ENCODE data around the gene FFAR1. TPM values are rescaled to one million over a fixed set of nuclear protein-coding genes. Genes with fewer than 3 reads are reported as not detected.

Gene FFAR1
- total and polyA plus RNA-seq, 2 donors (not counting 3 experiments of a cell fraction or from before 2014, with no cell fraction given), result not detected

DNA sequence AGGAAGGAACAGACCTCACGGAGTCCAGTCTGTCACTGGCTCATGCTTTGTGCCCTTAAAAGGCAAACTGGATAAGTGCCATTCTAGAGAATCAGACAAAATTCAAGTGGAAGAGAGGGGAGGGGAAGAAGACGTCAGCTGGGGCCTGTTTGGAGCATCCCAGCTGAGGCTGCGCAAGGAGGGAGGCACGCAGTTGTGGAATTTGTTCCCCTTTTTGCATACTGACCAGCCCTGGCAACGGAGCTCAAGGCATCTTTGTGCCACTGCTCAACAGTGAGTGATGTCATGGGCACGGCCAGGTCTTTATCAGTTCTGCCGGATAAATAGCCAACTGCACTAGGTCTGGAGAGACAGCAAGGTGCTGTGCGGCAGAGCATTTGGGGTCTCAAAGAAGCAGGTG, 23.0 kb downstream of the FFAR1 start, which contains the start of gene GPR42:
TSS of gene GPR42 (plus strand) at position 347 of the 400 bp plus-strand sequence. CDS start 292 bp downstream, outside the sequence.
- Histone ChIP-seq H3K9me3 (replicated peaks; ENCODE audit: control insufficient read depth, insufficient read depth, low read length) (no peaks in the 10 kb centered on the region), H3K4me1 (ENCODE audit: control insufficient read depth, extremely low read depth, insufficient read depth, low read length) (no peaks in the 10 kb centered on the region), H4K20me1 (replicated peaks; ENCODE audit: control insufficient read depth, extremely low read depth, insufficient read depth, low read length) (no peaks in the 10 kb centered on the region), H2AFZ (ENCODE audit: low read depth, low read length) (no peak within 1 kb of the TSS), H3K27ac (ENCODE audit: insufficient read depth, low read depth, low read length) (no peak within 1 kb of the TSS), H3K4me3 (replicated peaks in 1 of 3; ENCODE audit: insufficient read depth in 1 of 3, low read depth in 1 of 3, low read length in 3 of 3) (no peak within 1 kb of the TSS), H3K27me3 (ENCODE audit: control insufficient read depth in 2 of 2, insufficient read depth in 2 of 2, low read length in 2 of 2) (peaks cover 2 to 3% of the 10 kb centered on the region in 2 experiments), H3K9me1 (replicated peaks; ENCODE audit: control insufficient read depth, extremely low read depth, insufficient read depth, low read length) (no peaks in the 10 kb centered on the region), H3K36me3 (ENCODE audit: control insufficient read depth in 2 of 2, extremely low read depth in 1 of 2, insufficient read depth in 2 of 2, low read length in 2 of 2) (no peaks in the 10 kb centered on the region), H3K9ac (replicated peaks; ENCODE audit: extremely low read depth, insufficient read depth, low read length) (no peak within 1 kb of the TSS), H3K4me2 (ENCODE audit: insufficient read depth, low read length) (no peak within 1 kb of the TSS), H3K79me2 (ENCODE audit: control insufficient read depth, insufficient read depth, low read length) (no peaks in the 10 kb centered on the region)
- FAIRE-seq (no peak), DNase-seq (ENCODE audit: low read depth, low spot score) (no peak)
- CTCF ChIA-PET, result no interaction called here
- no TSS peak for BruUV-seq (replicated peaks)
- POLR2A ChIA-PET, result no interaction called here
- dilution Hi-C loops (cut with MboI; ENCODE audit: extremely low pct_ligation_motif_present, low sequenced_read_pairs) (no loop called here), intact Hi-C loops (cut with micrococcal nuclease) (no loop called here)
- TF ChIP-seq, protein P1, sequence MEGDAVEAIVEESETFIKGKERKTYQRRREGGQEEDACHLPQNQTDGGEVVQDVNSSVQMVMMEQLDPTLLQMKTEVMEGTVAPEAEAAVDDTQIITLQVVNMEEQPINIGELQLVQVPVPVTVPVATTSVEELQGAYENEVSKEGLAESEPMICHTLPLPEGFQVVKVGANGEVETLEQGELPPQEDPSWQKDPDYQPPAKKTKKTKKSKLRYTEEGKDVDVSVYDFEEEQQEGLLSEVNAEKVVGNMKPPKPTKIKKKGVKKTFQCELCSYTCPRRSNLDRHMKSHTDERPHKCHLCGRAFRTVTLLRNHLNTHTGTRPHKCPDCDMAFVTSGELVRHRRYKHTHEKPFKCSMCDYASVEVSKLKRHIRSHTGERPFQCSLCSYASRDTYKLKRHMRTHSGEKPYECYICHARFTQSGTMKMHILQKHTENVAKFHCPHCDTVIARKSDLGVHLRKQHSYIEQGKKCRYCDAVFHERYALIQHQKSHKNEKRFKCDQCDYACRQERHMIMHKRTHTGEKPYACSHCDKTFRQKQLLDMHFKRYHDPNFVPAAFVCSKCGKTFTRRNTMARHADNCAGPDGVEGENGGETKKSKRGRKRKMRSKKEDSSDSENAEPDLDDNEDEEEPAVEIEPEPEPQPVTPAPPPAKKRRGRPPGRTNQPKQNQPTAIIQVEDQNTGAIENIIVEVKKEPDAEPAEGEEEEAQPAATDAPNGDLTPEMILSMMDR (IDR thresholded peaks at IDR 0.05; ENCODE audit: extremely low read depth in 1 of 2, insufficient read depth in 1 of 2, low read depth in 1 of 2, low read length in 2 of 2), result no peak
- TF ChIP-seq MYC (IDR thresholded peaks at IDR 0.05; ENCODE audit: low read depth, low read length) (no peak), MAX (IDR thresholded peaks at IDR 0.05; ENCODE audit: insufficient read depth, insufficient read length) (no peak), POLR2A (IDR thresholded peaks at IDR 0.05; ENCODE audit: low read depth, low read length) (no peak)

- dilution Hi-C loops (cut with MboI; ENCODE audit: extremely low pct_ligation_motif_present, low sequenced_read_pairs) (no loop called here), intact Hi-C loops (cut with micrococcal nuclease) (no loop called here)
- Histone ChIP-seq H4K20me1 (replicated peaks; ENCODE audit: control insufficient read depth, extremely low read depth, insufficient read depth, low read length) (no peaks in the 10 kb centered on the region), H3K36me3 (ENCODE audit: control insufficient read depth in 2 of 2, extremely low read depth in 1 of 2, insufficient read depth in 2 of 2, low read length in 2 of 2) (no peaks in the 10 kb centered on the region), H3K9me1 (replicated peaks; ENCODE audit: control insufficient read depth, extremely low read depth, insufficient read depth, low read length) (no peaks in the 10 kb centered on the region), H3K27me3 (ENCODE audit: control insufficient read depth in 2 of 2, insufficient read depth in 2 of 2, low read length in 2 of 2) (peaks cover 0 to 3% of the 10 kb centered on the region in 2 experiments), H3K9ac (replicated peaks; ENCODE audit: extremely low read depth, insufficient read depth, low read length) (no peak overlapping the region), H3K4me3 (replicated peaks in 1 of 3; ENCODE audit: insufficient read depth in 1 of 3, low read depth in 1 of 3, low read length in 3 of 3) (no peak overlapping the region), H3K9me3 (replicated peaks; ENCODE audit: control insufficient read depth, insufficient read depth, low read length) (no peaks in the 10 kb centered on the region), H3K79me2 (ENCODE audit: control insufficient read depth, insufficient read depth, low read length) (no peaks in the 10 kb centered on the region), H3K4me2 (ENCODE audit: insufficient read depth, low read length) (no peak overlapping the region), H3K4me1 (ENCODE audit: control insufficient read depth, extremely low read depth, insufficient read depth, low read length) (no peaks in the 10 kb centered on the region), H3K27ac (ENCODE audit: insufficient read depth, low read depth, low read length) (no peak overlapping the region), H2AFZ (ENCODE audit: low read depth, low read length) (no peak overlapping the region)
- BruUV-seq (replicated peaks), result no TSS peak
- no peak for TF ChIP-seq POLR2A (IDR thresholded peaks at IDR 0.05; ENCODE audit: low read depth, low read length)
- no peak for TF ChIP-seq MYC (IDR thresholded peaks at IDR 0.05; ENCODE audit: low read depth, low read length)
- TF ChIP-seq FOS (IDR thresholded peaks at IDR 0.05; ENCODE audit: borderline replicate concordance, insufficient read depth, low read length), result no peak
- no peak for TF ChIP-seq POLR2AphosphoS5 (IDR thresholded peaks at IDR 0.05; ENCODE audit: insufficient read depth, low read depth, low read length)
- no peak for TF ChIP-seq MAX (IDR thresholded peaks at IDR 0.05; ENCODE audit: insufficient read depth, insufficient read length)
- TF ChIP-seq, protein P1 (IDR thresholded peaks at IDR 0.05; ENCODE audit: extremely low read depth in 1 of 2, insufficient read depth in 1 of 2, low read depth in 1 of 2, low read length in 2 of 2), result no peak
- TF ChIP-seq EZH2 (IDR thresholded peaks at IDR 0.05; ENCODE audit: borderline replicate concordance, low read depth, low read length, severe bottlenecking), result no peak
- no peak for TF ChIP-seq JUN (IDR thresholded peaks at IDR 0.05; ENCODE audit: borderline replicate concordance, insufficient read depth, insufficient read length, low read depth)
- TF ChIP-seq GATA2 (IDR thresholded peaks at IDR 0.05; ENCODE audit: insufficient read depth, insufficient read length, low read depth, low read length), result no peak
- no peak for FAIRE-seq
- CTCF ChIA-PET, result no interaction called here
- POLR2A ChIA-PET, result no interaction called here
- no peak for DNase-seq (ENCODE audit: low read depth, low spot score)
Observed at GRCh38 chr19:35373492-35373891, 25.8 kb downstream of the FFAR1 start.
